ENCODE data around the gene OXT.

The OXT gene

DNA sequence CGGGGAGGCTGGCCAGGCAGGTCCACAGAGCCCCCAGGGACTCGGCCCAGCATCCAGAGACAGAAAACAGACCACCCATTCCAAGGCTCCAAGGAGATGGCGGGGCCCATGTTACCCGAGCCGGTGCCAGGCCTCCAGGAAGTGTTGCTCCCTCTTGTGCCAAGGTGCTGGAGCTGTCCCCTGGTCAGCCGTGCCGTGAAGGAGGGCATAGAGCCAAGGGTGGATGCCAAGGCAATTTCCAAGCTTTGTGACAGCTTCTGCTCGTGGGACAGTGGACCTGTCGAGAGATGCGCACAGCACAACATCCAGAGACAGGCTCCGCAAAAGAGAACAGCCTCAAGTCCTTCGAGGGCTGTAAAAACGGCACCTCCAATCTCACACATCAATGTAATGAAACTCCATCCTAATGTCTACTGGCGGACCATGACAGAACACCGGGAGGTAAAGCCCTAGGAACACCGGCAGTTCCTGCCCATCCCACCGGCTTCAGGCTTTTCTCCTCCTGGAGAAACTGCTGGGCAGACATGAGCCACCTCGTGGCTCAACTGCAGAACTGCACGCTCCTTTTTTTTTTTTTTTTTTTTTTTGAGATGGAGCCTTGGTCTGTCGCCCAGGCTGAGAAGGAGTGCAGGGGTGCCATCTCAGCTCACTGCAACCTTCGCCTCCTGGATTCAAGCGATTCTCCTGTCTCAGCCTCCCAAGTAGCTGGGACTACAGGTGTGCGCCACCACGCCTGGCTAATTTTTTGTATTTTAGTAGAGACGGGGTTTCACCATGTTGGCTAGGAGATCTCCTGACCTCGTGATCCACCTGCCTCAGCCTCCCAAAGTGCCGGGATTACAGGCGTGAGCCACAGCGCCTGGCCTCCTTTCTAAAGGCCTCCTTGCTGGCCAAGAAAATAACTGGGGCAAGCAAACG lies 44.0 kb downstream of the OXT start:
- peak; percentile 14 for DNase-seq

DNA sequence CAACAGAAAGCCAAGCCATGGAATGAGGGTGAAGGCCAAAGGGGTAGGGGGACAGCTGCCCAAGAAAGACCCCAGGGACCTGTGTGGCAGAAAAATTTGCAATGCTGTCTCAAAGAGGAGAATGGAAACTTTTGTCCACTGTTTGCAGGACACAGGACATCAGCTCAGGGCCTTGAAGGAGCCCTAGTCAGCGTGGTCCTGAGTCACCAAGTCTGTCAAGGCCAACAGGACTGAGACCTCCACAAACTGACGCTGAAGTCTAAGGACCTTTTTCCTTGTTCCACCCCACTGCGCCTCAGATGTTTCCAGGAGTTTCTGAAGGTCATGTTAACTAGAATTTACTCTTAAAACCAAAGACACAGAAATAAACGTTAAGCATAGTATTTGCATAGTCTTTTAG lies 44.9 kb downstream of the OXT start:
- DNase-seq, result no peak

GRCh38 chr20:3117839-3118379 lies 46.5 kb downstream of the OXT start:
- DNase-seq, result peak; percentile 48

DNA sequence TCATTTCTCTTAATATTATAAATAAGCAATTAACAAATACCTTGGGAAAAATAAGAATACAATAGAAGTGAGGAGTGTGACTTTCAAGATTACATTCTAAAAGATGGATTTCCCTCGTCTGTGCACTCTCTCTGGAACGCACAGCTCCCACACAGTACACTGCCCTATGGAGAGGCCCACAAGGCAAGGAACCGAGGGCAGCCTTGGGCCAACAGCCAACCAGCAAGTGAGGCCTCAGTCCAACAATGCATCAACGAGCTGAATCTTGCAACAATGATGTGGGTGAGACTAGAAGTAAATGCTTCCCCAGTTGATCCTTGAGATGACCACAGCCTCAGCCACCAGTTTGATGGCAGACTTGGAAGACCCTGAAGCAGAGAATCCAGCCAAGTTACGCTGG lies 47.6 kb downstream of the OXT start:
- DNase-seq, result no peak

GRCh38 chr20:3121271-3121911 lies 50.0 kb downstream of the OXT start:
- no peak for DNase-seq
